Tongue (tissue), 2 donors: ENCODE results near the gene ARFGAP3. TPM values are rescaled to one million over a fixed set of nuclear protein-coding genes. Genes with fewer than 3 reads are reported as not detected.

ENCODE experiments used
- DNase-seq: peaks from one replicate; pipeline ENCODE4 v3.0.0-alpha.2; 2015
- total RNA-seq: library from RNA; depleted of rRNA; stranded (reverse); fragments of >200 nt; gene quantifications from one replicate; pipeline ENCODE4 v1.2.3, GENCODE V29; 2014

ARFGAP3 gene
- total RNA-seq, 1 donor from 2014 or later = 50.7 TPM

GRCh38 chr22:42819412-42820044 is 37.5 kb downstream of the ARFGAP3 start:
- DNase-seq = no peak

GRCh38 chr22:42817556-42817955 is 39.5 kb downstream of the ARFGAP3 start:
- DNase-seq = no peak

- no peak for DNase-seq
Measured at GRCh38 chr22:42816336-42816735, 40.7 kb downstream of the ARFGAP3 start.

- DNase-seq = no peak
Measured at GRCh38 chr22:42814616-42815015, 42.5 kb downstream of the ARFGAP3 start.

- peak; percentile 20 for DNase-seq
Measured at GRCh38 chr22:42814215-42814614, 42.9 kb downstream of the ARFGAP3 start.

GRCh38 chr22:42813501-42813900 is 43.6 kb downstream of the ARFGAP3 start:
- DNase-seq = no peak

- DNase-seq = no peak
Measured at GRCh38 chr22:42811459-42811858, 45.6 kb downstream of the ARFGAP3 start.

- DNase-seq = no peak
Measured at GRCh38 chr22:42808521-42808920, 48.6 kb downstream of the ARFGAP3 start.

GRCh38 chr22:42807185-42807584 is 49.9 kb downstream of the ARFGAP3 start:
- no peak for DNase-seq

- DNase-seq = no peak
Measured at GRCh38 chr22:42805998-42806830, 50.9 kb downstream of the ARFGAP3 start.

GRCh38 chr22:42805016-42805997 is 51.8 kb downstream of the ARFGAP3 start:
- DNase-seq = no peak

- DNase-seq = peak; percentile 87
Measured at GRCh38 chr22:42803389-42803788, 53.7 kb downstream of the ARFGAP3 start.

GRCh38 chr22:42801252-42802080 is 55.6 kb downstream of the ARFGAP3 start:
- no peak for DNase-seq

GRCh38 chr22:42800451-42801251 is 56.4 kb downstream of the ARFGAP3 start:
- no peak for DNase-seq

- no peak for DNase-seq
Measured at GRCh38 chr22:42799461-42800405, 57.3 kb downstream of the ARFGAP3 start.

GRCh38 chr22:42799061-42799460 is 58.0 kb downstream of the ARFGAP3 start:
- DNase-seq = no peak

GRCh38 chr22:42797011-42797410 is 60.1 kb downstream of the ARFGAP3 start:
- no peak for DNase-seq

- no peak for DNase-seq
Measured at GRCh38 chr22:42796081-42796480, 61.0 kb downstream of the ARFGAP3 start.
